Stimulated activated CD8-positive, alpha-beta memory T cell treated with anti-CD3 and anti-CD28 coated beads, Interleukin-12 subunit alpha, Interleukin-12 subunit beta, amount 100 ng/mL, for 4 hours (primary cell): Measurements from ENCODE around the gene WDR20.
"Not testable (repeated sequence)": the region's sequence is repeated elsewhere in the genome, so short reads cannot be mapped to it uniquely, and the experiment has no call there.

ENCODE experiments used
- DNase-seq: peaks from one replicate; pipeline ENCODE4 v3.0.0-alpha.2; 2020; ENCODE audit warnings: low read depth

The WDR20 gene

GRCh38 chr14:102171173-102172020 lies 31.7 kb downstream of the WDR20 start:
- DNase-seq, result no peak

- DNase-seq, result not testable (repeated sequence)
Observed at GRCh38 chr14:102172021-102172272, 32.2 kb downstream of the WDR20 start.

GRCh38 chr14:102172721-102173120 lies 33.0 kb downstream of the WDR20 start:
- not testable (repeated sequence) for DNase-seq

GRCh38 chr14:102177161-102177560 lies 37.5 kb downstream of the WDR20 start:
- no peak for DNase-seq

GRCh38 chr14:102178806-102179205 lies 39.1 kb downstream of the WDR20 start:
- no peak for DNase-seq

- no peak for DNase-seq
Observed at GRCh38 chr14:102180248-102180998, 40.7 kb downstream of the WDR20 start.

DNA sequence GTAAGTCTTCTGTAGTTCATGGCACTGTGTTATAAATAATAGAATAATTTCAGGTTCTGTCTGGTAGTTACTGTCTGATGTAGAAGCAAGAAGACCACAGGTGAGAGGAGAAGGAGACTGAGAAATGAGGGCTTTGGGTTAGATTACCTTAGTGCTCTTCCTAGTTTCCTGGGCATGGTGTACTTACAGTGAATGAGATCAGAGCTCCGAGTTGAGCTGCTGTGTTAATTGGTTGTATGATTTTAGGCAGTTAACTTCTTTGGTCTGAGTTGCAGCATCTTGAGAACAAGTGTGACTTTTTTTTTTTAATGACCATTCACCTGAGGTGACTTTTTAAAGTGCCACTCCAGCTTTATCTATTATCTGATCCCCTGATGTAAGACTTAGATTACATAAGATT lies 41.5 kb downstream of the WDR20 start:
- DNase-seq, result no peak

DNA sequence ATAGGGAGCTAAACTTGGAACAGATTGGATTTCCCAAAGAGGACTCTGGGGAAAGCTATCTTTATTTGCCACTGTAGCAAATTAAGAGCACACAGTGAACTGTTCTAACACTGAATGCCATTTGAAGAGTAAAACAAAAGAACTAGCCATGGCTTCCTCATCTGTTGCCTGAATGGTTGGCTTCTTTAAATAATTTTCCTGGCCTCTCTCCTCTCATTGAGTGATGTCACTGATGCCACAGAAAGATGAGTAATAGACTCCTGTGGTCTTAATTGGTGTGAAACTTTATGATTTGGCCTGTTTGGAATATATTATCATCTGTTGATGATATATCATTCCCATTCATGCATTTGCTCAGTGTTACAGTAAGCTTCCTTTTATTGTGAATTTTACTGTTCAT lies 42.5 kb downstream of the WDR20 start:
- no peak for DNase-seq

- DNase-seq, result no peak
Observed at GRCh38 chr14:102182936-102183619, 43.4 kb downstream of the WDR20 start.

DNA sequence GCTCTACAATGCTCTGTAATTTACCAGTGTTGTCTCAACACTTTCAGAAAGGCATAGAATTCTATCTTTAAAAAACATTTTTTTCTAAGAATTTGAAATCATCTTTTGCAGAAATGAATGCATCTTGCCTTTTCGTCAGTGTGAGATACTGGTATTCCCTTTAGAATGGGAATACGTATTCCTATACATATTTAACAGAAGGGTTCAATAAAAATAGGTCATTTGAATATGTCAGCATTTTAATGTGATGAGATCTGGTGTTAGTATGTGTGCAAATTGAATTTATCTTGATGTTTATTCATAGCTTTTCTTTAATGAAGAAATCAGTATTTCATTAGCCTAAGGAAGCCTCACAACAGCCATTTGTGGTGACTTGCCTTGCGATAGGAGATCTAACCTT lies 44.2 kb downstream of the WDR20 start:
- DNase-seq, result no peak

- no peak for DNase-seq
Observed at GRCh38 chr14:102184316-102185035, 44.8 kb downstream of the WDR20 start.

DNA sequence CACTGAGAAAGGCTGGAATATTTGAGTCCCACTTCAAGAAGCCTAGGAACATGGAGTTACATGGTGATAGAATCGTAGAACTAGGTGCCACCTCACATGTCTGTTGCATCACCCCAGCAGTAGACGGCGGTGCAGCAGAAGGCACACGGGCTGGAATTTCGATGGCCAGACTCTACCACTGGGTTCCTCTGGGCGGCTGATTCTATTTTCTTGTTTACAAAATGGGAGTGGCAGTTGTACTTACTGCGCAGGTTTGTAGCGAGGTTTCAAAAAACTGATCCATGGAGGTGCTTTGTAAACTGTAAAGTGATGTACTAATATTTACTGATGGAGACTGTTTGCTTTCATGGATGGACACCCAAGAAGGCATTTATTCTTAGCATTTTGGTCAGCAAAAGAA lies 45.7 kb downstream of the WDR20 start:
- no peak for DNase-seq

GRCh38 chr14:102187044-102187443 lies 47.3 kb downstream of the WDR20 start:
- no peak for DNase-seq

GRCh38 chr14:102187568-102188001 lies 47.9 kb downstream of the WDR20 start:
- DNase-seq, result no peak

GRCh38 chr14:102188187-102188586 lies 48.5 kb downstream of the WDR20 start:
- DNase-seq, result no peak

GRCh38 chr14:102189874-102190273 lies 50.2 kb downstream of the WDR20 start:
- no peak for DNase-seq

DNA sequence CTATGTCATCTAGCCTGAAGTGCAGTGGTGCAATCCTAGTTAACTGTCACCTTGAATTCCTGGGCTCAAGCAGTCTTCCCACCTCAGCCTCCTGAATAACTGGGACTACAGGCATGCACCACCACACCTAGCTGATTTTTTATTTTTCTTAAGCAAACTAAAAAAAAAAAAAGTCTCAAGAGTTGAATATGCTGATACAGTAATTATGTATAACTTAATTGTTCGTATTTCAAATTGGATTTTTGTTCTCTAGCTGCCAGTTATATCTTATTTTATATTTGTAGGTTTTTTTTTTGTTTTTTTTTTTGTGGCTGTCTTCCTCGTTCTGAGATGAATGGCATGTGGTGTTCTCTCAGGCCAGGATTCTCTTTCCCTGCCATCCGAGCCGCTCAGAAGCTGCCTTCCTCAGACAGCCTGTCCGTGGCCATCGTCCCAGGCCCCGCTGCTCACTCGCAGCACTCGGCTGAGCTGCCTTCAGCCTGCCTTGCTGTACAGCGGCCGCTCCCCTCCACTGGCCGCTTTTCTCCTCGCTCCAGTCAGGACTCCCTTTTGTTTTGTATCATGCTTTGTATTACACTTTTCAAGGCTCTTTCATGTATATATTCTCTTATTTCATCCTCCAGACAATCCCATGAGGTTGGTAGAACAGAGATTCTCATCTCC lies 53.3 kb downstream of the WDR20 start:
- no peak for DNase-seq

DNA sequence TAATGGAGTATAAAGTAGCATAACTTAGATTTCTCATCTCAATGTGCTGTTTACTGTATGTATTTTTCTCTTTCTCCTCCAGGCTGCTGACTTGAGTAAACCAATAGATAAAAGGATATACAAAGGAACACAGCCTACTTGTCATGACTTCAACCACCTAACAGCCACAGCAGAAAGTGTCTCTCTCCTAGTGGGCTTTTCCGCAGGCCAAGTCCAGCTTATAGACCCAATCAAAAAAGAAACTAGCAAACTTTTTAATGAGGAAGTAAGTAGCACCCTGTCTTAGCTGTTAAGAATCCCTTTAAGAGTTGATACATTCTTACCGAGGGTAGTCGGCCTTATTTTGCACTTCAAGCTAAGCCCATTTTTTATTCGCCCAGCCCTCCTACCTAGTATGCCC lies 55.2 kb downstream of the WDR20 start:
- DNase-seq, result no peak

- no peak for DNase-seq
Observed at GRCh38 chr14:102195446-102195845, 55.7 kb downstream of the WDR20 start.

DNA sequence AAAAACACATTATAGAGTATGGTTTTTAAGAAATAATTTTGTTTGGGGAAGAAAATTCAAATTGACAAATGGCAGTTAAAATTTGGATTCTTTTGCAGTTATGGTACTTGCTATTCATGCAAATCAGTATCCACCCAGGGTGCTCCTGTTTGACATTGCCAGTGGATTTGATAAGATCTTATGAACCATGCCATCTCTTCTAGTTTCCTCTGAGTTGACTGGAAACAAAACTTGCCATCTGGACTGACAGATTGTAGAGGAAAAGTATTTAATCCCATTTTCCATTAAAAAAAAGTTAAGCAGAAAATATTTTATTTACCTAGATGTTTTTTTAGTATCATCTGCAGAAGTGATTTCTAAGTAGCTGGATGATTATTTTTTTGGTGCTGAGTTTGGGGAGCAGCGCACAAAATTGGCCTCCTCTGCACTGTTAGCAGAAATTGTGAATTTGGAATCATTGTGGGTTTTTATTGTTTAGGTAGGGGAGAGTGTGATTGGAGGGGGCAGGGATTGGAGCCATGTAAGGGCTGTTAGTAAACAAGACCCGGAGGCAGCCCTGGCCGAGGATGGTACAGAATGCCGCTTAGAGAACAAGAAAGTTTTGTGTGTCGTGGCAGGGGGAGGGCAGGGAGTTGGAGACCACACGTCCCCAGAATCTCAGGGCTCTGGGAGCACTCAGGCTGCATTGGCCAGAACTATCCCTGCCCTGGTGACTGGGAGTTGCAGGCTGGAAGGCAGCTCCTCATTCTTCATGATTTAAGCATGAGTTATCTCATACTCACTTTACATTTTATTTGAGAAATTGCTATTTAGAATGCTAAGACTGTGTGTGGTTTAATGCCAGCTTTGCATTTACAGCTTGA lies 56.6 kb downstream of the WDR20 start:
- no peak for DNase-seq

- DNase-seq, result no peak
Observed at GRCh38 chr14:102196902-102197230, 57.2 kb downstream of the WDR20 start.
